SK-N-DZ (cell line): ENCODE results near the gene UPK2. TPM values are rescaled to one million over a fixed set of nuclear protein-coding genes. Genes with fewer than 3 reads are reported as not detected.

Experiments
- DNase-seq: peaks from one replicate; pipeline ENCODE4 v3.0.0-alpha.2; 2015; ENCODE audit warnings: low spot score
- polyA plus RNA-seq, 2 experiments: library from polyadenylated mRNA; depleted of rRNA; stranded (reverse); fragments of >200 nt; gene quantifications; 2 replicates each; pipeline ENCODE4 v1.2.3, GENCODE V29; 2014

The UPK2 gene
- polyA plus RNA-seq (2014; cell fraction: cytosol; rRNA removed), result not detected in 2 replicates
- not detected in 2 replicates for polyA plus RNA-seq (2014; cell fraction: nucleus; rRNA removed)

- DNase-seq, result peak; percentile 69
These were observed at the start of gene UPK2 for GRCh38 chr11:118956094-118956846. Gene UPK2, plus strand, starts transcription at chr11:118956298. Its CDS starts 53 bp downstream, at chr11:118956351.

GRCh38 chr11:118907051-118908042 is 48.8 kb upstream of the UPK2 start:
- peak; percentile 70 for DNase-seq

- DNase-seq, result no peak
These were observed 47.8 kb upstream of the UPK2 start for GRCh38 chr11:118908264-118908663.

GRCh38 chr11:118908901-118909618 is 47.0 kb upstream of the UPK2 start:
- DNase-seq, result peak; percentile 92

GRCh38 chr11:118909619-118910308 is 46.3 kb upstream of the UPK2 start:
- DNase-seq, result peak; percentile 11

GRCh38 chr11:118910309-118911112 is 45.6 kb upstream of the UPK2 start:
- DNase-seq, result peak; percentile 24

GRCh38 chr11:118911113-118911879 is 44.8 kb upstream of the UPK2 start:
- DNase-seq, result peak; percentile 10

GRCh38 chr11:118911880-118912741 is 44.0 kb upstream of the UPK2 start:
- DNase-seq, result peak; percentile 42

- DNase-seq, result no peak
These were observed 43.2 kb upstream of the UPK2 start for GRCh38 chr11:118912742-118913410.

- DNase-seq, result no peak
These were observed 42.5 kb upstream of the UPK2 start for GRCh38 chr11:118913411-118914125.

- DNase-seq, result no peak
These were observed 41.8 kb upstream of the UPK2 start for GRCh38 chr11:118914178-118914918.

GRCh38 chr11:118914987-118915386 is 41.1 kb upstream of the UPK2 start:
- DNase-seq, result no peak

GRCh38 chr11:118915396-118915795 is 40.7 kb upstream of the UPK2 start:
- DNase-seq, result no peak

GRCh38 chr11:118915941-118916841 is 39.9 kb upstream of the UPK2 start:
- no peak for DNase-seq

GRCh38 chr11:118916842-118917388 is 39.2 kb upstream of the UPK2 start:
- DNase-seq, result no peak
